GM18508 (cell line): Measurements from ENCODE around the gene TMEM248.
A peak's percentile ranks its signal among the peaks of the same experiment; 100 is the strongest.
"Not testable (repeated sequence)": the region's sequence is repeated elsewhere in the genome, so short reads cannot be mapped to it uniquely, and the experiment has no call there.

Source experiments
- ATAC-seq: cut with Tn5 transposase; IDR thresholded peaks from one replicate; pipeline ENCODE4 v1.9.1; 2021; ENCODE audit warnings: moderate number of reproducible peaks; ENCODE audit not compliant: insufficient read depth, unreplicated experiment

The TMEM248 gene, protein sequence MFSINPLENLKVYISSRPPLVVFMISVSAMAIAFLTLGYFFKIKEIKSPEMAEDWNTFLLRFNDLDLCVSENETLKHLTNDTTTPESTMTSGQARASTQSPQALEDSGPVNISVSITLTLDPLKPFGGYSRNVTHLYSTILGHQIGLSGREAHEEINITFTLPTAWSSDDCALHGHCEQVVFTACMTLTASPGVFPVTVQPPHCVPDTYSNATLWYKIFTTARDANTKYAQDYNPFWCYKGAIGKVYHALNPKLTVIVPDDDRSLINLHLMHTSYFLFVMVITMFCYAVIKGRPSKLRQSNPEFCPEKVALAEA

DNA sequence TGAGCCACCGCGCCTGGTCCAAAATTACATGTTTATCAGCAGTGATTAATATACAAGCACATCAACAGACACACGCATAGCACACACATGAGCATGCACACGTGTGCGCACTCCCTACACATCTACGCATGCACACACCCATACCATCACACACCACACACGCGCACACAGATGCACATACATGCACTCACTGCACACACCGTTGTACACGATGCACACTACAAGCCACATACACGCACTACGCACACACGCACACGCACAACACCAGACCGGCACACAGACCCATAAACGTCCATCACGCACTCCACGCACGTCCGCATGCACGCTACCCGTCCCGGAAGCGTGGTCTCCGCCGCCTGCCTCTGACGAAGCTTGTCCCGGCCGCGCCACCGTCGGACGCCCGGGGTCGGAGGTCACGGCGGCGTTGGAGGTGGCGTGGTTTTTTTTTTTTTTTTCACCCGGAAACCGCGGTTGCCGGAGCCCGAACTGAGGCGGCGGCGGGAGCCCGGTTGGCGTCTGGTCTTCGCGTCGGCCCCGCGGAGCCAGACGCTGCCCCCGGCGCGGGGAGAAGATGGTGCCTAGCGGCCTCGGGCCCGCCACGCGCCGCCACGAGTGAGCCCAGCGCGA is at the start of gene TMEM248:
TMEM248 (plus strand) TSS at position 457 of the 627 bp plus-strand sequence. CDS start 20,641 bp downstream, outside the sequence.
- peak; percentile 53 for ATAC-seq

- no peak for ATAC-seq
These were observed 47.5 kb upstream of the TMEM248 start for GRCh38 chr7:66873476-66873875.

GRCh38 chr7:66877577-66878300 is 43.3 kb upstream of the TMEM248 start:
- no peak for ATAC-seq

DNA sequence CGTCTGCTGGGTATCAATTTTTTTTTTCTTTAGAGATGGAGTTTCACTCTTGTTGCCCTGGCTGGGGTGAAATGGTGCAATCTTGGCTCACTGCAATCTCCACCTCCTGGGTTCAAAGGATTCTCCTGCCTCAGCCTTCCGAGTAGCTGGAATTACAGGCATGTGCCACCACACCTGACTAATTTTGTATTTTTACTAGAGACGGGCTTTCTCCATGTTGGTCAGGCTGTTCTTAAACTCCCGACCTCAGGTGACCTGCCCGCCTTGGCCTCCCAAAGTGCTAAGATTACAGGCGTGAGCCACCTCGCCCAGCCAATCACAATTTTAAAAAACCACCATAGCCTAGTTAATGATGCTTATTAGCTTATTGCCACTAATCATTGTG is 42.7 kb upstream of the TMEM248 start:
- not testable (repeated sequence) for ATAC-seq

DNA sequence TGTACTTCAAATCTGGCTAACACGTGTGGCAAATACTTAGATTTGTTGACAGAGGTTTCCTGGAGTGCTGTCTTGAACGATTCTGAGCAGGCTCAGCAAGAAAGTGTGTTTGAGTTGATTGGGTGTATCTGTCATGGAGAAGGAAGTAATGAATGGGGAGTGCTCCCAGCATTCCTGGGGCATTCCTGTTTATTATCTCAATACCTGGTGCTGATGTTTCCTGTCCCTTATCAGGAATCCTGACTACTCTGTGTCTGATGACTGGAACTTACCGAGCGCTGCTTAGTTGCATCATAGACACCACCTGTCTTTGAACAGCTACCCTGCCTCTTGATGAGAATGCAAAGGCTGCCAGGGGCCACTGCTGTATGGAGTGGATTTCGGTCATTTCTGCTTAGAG is 41.0 kb upstream of the TMEM248 start:
- no peak for ATAC-seq

DNA sequence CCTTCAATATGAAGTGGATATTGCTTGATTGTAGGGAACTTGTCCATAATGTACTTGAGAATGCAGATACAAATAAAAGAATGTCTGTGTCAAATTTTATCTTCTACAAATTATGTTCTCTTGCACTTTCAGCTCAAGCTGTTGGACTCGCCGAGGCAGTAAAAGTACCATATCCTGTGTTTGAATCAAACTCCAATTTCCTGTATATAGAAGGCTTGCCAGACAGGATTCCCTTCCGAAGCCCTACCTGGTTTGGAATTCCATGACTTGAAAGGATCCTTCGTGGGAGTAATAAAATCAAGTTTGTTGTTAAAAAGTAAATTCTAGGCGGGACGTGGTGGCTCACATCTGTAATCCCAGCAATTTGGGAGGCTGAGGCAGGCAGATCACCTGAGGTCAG is 40.4 kb upstream of the TMEM248 start:
- ATAC-seq, result not testable (repeated sequence)

DNA sequence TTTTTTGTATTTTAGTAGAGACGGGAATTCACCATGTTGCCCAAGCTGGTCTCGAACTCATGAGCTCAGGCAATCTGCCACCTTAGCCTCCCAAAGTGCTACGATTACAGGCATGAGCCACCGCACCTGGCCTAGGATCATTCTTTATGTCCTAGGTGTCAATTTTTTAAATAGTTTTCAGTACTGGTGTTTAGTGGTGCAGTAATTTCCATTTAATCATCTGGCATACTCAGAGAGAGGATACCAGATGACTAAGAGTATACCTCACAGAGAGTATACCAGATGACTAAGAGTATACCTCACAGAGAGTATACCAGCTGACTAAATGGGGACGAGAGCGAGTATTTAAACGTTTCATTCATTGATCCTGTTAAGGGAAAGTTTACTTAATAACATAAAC is 37.3 kb upstream of the TMEM248 start:
- no peak for ATAC-seq

- not testable (repeated sequence) for ATAC-seq
These were observed 36.5 kb upstream of the TMEM248 start for GRCh38 chr7:66884556-66884955.

DNA sequence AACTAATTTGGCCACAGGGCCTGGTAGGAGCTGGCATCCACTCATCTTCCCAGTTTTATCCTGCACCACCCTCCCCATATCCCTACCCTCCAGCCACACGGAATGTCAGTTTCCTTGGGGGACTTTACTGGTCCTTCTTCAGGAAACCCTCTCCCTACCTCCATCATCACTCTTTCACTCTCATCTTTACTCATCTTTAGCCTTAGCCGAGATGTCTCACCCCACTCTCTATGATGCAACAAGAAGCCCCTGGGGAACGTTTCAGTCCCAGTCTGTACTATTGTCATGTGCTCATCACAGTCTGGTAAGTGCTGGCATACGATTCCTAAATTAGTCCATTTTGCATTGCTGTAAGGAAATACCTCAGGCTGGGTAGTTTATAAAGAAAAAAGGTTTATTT is 34.9 kb upstream of the TMEM248 start:
- no peak for ATAC-seq

- ATAC-seq, result not testable (repeated sequence)
These were observed 32.8 kb upstream of the TMEM248 start for GRCh38 chr7:66888223-66888622.

DNA sequence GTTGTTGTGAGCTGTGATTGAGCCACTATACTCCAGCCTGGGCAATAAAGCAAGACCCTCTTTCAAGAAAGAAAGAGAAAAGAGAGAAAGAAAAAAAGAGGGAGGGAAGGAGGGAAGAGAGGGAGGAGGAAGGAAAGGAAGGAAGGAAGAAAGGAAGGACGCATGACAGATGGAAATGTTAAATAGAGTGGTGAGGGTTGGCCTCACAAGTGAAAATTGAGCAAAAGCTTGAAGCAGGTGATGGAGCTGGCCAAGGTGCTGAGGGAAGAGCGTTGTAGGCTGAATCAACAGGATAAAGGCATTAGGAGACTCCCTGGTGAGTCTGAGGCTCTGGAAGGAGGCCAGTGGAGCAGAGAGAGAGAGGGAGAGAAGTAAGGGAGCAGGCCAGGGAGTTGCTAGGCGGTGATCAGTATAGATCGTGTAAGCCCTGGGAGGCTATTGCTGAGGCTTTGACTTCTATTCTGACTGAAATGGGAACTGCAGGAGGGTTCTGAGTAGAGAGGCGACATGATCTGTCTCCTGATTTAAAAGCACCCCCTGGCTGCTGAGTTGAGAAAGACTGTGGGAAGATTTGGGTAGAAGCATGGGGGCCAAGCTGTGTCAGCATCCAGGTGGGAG is 26.5 kb upstream of the TMEM248 start:
- ATAC-seq, result no peak

- no peak for ATAC-seq
These were observed 24.6 kb upstream of the TMEM248 start for GRCh38 chr7:66896441-66896840.

DNA sequence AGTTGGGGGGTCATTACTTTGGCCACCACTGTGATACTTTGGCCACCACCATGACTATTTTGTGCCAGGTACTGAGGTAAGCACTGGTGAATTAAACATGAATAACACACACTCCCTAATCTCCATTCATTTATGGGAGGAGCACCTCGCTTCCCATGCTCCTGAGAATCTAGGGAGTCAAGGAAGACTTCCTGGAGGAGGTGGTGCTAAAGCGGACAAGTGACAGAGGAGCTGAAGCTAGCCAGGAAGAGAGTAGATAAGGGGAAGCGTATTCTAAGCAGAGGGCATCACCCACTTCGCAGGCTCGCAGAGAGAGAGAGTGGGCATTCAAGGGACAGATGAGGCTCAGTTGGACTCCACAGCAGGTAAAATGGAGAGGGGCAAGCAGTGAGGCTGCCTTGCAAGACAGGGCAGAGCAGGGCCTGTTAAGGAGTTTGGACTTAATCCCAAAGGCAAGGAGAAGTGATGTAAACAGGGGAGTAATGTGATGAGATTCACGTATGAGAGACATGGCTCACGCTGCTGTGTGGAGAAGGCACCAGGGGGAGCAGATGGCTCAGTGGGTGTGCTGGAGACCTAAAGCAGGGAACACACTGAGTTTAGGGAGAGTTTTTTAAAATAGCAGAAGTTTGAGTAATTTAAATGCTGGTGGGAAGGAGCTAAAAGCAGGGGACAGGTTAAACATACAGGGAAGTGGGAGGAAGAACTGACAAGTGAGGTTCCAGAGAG is 21.3 kb upstream of the TMEM248 start:
- no peak for ATAC-seq

DNA sequence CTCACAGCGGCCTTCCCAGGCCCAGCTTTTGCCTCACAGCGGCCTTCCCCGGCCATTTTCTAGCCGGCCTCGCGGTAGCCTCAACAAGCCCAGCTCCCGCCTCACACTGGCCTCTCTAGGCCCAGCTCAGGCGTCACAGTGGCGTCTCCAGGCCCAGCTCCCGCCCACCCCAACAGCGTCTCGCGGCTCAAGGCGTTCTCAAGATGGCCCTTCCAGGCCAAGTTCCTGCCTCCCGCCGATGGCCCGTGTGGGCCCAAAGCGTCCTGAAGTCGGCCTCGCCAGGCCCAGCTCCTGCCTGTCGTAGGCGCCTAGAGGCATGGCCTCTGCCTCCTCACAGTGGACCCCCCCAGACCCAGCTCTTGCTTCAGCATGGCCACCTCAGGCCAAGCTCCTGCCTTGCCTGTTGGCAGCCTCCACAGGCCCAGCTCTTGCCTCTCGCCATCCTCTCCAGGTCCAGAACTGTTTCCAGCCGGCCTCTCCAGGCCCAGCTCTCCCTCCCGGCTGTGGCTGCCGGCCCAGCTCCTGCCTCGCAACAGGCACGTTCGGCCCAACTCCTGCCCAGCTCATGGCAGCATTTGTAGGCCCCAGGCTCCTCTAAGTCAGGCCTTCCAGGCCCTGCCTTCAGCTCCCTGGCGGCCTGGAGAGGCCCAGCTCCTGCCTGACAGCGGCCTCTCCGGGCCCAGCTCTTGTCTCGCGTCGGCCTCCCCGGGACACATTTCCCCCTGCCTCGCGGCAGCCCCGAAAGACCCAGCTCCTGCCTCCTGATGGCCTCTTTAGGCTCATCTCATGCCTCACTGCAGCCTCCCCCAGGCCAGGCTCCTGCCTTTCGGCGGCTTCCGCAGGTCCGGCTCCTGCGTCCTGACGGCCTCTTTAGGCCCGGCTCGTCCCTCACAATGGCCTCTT is 18.8 kb upstream of the TMEM248 start:
- ATAC-seq, result no peak

DNA sequence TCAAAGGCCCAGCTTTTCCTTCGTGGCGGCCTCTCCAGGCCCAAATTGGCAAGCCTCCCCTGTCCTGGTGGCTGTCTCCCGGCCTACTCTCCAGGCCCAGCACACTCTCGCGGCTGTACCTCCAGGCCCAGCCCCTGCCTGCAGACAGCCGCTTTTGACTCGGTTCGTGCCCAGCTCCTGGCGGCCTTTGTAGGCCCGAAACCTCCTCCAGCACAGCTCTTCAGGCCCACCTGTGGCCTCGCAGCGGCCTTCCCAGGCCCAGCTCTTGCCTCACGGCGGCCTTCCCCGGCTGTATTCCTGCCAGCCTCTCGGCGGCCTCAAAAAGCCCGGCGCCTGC is 18.2 kb upstream of the TMEM248 start:
- ATAC-seq, result no peak

DNA sequence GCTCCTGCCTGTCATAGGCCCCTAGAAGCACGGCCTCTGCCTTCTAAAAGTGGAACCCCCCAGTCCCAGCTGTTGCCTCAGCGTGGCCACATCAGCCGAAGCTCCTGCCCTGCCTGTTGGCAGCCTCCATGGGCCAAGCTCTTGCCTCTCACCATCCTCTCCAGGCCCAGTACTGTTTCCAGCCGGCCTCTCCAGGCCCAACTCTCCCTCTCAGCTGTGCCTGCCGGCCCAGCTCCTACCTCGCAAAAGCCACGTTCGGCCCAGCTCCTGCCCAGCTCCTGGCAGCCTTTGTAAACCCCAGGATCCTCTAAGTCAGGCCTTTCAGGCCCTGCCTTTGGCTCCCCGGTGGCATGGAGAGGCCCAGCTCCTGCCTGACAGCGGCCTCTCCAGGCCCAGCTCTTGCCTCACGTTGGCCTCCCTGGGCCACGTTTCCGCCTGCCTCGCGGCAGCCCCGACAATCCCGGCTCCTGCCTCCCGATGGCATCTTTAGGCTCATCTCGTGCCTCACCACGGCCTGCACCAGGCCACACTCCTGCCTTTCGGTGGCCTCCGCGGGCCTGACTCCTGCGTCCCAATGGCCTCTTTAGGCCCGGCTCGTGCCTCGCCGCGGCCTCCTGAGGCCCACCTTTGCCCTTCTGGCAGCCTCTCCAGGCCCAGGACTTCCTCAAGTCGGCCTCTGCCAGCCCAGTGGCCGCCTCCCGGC is 17.5 kb upstream of the TMEM248 start:
- ATAC-seq, result no peak

DNA sequence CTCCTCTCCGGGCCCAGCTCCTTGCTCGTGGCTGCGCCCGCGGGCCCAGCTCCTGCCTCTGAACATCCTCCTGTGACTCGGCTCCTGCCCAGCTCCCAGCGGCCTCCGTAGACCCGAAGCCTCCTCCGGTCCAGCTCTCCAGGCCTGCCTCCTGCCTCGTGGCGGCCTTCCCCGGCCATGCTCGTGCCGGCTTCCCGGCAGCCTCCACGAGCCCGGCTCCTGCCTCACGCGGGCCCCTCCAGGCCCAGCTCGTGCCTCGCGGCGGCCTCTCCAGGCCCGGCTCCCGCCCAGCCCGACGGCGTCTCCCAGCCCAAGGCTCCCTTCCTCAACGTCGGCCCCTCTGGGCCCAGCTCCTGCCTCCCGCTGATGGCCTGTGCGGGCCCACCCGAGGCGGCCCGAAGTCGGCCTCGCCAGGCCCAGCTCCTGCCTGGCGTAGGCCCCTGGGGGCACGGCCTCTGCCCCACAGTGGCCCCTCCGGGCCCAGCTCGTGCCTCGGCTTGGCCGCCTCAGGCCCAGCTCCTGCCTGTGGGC is 16.9 kb upstream of the TMEM248 start:
- ATAC-seq, result no peak

- no peak for ATAC-seq
These were observed 15.7 kb upstream of the TMEM248 start for GRCh38 chr7:66905278-66905677.

DNA sequence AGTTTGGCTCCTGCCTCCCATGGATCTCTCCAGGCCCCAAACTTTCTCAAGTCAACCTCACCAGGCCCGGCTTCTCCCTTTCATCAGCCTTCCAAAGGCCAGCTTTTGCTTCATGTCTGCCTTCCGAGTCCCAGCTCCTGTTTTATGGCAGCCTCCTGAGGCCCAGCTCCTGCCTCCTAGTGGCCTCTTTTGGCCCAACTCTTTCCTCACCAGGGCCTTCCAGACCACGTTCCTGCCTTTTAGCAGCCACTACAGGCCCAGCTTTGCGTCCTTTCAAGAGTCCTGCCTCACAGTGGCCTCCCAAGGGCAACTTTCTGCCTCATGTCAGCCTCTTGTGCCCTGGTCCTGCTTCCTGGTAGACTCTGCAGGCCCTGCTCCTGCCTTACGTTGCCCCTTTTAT is 15.3 kb upstream of the TMEM248 start:
- ATAC-seq, result no peak
